ENCODE measurements around the gene OSBPL5.

OSBPL5 gene

DNA sequence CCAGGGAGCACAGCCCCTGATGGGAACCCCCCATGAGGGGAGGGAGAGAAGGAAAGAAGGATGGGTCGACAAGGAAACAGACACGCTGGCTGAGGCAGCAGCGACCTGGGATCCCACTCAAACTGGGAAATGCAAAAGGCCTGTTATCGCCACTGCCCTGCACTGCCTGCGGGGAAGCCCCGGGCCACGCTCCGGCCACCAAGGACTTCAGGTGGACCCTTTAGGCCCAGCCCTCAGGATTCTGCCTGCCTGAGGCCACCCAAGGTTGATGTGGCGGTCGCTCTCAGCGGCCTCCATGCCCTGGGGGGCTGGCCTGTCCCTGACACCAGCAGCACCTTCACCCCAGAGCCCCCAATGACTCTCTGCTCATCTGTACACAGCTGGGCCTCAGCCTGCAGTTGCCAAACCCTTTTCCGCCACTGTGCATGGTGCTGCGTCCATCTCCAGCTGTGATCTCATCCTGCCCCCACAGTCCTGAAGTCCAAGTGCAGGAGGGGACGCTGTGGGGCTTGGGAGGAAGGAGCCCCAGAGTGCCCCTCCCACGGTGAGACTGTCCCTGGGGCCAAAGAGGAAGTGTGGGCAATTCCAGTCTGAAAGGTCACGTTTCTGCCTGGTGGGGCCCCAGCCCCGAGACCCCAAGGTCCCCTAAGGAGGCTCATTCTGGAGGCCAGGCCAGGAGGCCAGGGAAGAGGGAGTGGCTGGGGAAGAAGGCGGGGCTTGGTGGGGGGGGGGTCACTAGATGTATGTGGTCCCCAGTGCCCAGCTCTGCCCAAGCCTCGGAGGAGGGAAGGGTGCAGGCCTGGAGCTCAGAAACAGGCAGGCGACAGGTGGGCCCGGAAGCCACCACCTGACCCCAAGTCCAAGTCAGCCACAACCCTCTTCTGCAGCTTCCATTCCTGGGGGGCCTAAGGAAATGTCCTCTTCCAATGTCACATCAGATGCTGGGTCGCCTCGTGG is 31.6 kb downstream of the OSBPL5 start:
- no peak for FAIRE-seq

DNA sequence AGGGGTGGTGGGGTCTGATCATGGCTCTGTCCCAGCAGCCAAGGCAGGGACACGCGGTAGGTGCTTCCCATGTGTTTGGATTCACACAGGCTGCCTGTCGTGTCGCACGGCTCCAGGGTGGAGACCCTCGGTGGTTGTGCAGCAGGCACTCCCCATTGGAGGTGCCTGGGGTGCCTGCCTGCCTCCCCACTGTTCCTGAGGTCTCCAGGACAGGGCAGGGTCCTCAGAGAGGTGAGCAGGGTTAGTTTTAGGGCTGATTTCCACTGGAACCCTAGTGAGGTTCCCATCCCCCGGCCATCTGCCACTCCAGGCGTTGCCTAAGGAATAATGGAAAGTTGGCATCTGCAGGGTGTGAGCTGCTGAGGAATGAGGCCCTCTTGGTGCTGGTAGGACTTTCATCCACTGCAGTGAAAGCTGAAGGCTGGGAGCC is 32.3 kb downstream of the OSBPL5 start:
- FAIRE-seq, result no peak

DNA sequence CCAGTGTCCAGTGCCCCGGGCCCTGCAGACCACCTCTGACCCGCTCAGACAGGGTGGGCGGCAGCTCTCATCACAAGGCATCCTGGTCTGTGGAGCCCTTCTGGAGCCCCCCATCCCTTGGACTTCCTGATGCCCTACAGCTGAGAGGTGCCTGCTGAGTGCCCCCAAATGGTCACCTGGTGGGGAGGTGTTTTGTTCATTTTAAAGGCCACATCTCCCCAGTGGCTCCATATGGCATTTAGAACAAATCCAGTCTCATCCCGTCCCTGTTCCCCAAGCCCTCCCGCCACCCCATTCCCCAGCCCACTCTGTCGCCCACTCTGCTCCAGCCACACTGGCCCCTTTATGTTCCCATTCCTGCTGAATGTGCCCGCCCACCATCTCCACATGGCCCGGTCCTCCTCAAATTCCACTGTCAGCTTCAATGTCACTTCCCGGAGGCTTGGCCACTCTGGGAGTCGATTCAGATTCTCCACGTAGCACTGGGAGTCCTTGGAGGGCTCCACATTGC is 32.8 kb downstream of the OSBPL5 start:
- no peak for FAIRE-seq

DNA sequence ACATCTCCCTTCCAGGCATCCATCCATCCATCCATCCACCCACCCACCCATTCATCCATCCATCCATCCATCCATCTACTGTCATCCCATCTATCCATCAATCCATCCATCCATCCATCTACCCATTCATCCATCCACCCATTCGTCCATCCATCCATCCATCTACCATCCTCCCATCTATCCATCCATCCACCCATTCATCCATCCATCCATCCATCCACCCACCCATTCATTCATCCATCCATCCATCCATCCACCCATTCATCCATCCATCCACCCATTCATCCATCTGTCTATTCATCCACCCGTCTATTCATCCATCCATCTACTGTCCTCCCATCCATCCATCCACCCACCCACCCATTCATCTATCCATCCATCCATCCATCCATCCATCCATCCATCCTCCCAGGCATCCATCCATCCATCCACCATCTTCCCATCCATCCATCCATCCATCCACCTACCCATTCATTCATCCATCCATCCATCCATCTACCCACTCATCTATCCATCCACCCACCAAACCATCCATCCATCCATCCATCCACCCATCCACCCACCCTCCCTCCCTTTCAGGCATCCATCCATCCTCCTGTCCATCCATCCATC is 33.7 kb downstream of the OSBPL5 start:
- FAIRE-seq, result no peak

DNA sequence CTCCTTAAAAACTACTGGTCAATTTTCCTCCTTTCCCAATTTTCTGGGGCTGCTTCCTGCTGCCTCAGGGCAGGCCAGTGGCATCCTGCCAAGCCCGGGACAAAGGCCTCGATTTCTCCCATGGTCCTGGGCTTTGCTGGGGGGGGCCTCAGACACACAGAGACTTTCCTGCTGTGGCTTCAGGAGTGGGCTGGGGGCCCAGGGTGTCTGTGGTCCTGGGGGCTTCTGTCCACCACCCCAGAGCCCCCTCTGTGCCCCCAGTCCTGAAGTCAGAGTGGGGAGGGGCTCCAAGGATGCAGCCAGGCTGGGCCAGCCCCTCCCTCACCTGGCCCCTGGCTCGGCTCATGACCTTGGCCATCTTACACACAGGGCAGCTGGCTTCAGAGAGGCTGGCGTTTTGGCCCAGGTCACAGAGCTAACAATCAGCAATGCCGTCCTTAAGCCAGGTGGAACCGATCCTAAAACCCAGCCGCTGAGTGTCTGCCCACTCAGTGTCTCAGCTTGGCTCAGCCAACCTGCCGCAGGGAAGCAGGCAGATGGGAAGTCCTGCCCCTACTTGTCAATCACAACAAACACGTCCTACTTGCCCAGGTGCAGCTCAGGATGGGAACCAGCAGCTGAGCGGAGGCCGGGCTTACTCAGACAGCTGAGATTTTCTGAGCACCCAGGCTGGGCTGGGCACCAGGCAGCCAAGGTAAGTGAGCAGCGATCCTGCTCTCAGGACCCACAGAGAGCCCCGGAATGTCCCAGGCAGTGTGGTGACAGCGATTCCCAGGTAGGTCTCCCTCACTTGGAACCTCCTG is 34.6 kb downstream of the OSBPL5 start:
- no peak for FAIRE-seq

DNA sequence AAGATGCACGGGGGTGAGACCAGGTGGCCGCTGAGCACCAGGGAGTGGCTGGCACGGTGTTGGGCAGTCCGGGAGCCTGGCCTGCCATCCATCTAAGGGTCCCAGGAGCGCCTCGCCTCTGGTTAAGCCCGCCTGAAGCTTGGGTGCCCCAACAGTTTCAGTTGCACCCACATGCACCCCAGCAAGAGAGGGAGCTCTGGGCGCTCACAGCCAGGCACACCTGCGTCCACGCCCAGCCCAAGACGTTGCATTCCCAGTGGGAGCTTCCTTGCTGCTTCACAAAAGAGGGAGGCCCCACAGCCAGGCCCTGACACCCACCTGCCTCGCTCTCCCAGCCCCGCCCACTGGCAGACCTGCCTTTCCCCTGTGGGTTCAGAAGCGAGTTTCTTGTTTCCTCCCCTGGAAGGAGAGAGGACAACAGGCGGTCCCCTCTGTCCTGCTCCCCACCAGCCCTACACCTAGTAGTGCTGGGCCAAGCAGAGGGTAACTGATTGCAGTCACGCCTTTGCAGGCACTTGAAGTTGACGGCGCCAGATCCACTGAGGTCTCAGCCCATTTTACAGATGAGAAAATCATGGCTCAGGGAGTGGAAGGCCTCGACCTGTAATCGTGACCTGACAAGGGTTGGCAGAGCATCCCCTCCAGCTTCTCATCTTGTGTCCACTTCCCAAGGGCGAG is 35.4 kb downstream of the OSBPL5 start:
- FAIRE-seq, result no peak

DNA sequence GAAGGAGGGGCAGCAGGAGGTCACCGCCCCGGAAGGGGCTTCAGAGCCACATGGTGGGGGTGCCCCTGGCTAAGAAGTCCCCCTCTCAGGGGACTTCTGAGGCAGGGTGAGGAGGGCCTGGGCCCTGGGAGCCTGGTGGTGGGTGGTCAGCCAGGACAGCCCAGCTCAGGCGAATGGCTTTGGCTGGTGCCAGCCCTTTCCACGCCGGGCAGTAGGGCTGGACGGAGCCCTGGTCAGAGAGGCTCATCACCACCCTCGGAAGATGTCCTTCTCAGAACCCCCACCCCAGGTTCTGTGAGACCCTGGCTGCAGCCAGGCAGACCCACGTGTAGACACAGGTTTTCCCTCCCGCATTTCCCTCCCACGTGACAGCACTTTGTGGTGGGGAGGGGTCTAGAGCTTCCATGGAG is 35.9 kb downstream of the OSBPL5 start:
- no peak for FAIRE-seq

DNA sequence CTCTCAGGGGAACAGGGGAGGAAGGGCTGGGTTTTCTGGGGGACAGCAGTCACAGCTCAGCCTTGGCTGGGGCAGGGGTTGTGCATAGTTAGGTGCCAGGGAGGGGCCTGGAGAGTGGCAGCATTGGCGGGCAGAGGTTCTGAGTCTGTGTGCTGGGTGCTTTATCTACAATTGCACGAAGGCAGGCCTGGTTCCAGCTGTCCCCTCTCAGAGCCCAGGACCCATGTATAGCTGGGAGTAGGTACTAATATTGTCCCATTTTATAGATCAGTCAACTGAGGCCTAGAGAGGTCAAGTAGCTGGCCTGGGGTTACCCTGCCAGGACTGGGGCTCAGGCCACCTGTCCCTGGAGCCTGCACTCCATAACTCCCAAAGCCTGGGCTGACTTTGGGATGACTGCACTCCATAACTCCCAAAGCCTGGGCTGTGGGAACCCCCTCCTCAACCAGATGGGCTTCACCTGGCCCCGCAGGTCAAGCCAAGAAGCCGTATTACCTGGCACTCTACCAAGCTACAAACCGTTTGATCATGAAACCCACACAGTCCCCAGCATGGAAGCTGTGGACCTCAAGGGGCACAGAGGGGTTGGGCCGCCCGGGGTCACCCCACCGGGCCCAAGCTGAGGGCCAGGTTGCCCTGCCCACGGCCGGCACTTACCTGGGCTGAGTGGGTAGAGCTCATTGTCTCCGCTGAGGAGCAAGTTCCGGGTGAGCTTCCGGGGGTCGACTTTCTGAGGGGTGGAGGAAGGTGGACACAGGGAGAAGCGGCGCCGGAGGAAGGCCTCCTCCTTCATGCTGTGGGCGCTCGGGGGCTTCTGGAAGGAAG is 36.5 kb downstream of the OSBPL5 start:
- FAIRE-seq, result no peak

DNA sequence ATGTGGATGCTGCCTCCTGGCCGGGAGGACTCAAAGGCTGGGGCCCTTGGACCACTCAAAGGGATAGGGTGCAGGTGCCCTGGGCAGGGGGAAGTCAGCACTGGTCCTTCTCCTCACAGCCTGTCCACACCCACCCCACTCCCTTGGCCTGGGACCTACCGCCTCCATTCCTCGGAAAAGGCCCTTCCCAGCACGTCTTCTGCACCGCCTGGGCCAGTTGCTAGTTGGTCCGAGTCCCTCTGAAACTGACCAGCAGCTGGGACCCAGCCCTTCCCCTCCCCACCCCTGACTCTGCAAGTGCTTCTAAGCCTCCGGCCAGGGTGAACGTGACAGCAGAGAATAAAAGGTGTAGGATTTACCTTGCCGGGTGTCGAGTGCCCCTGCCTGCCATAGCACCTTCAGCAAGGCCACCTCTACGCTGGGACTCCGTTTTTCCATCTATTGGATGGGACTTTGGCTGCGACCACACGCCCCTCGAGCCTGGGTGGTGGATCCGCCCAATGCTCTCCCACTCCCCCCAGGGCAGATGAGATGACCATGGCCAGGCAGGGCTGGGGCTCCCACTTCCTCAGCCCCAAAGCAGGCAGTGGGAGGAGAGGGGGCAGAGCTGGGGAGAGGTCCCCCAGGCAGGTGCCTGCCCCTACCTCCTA is 37.3 kb downstream of the OSBPL5 start:
- FAIRE-seq, result no peak

DNA sequence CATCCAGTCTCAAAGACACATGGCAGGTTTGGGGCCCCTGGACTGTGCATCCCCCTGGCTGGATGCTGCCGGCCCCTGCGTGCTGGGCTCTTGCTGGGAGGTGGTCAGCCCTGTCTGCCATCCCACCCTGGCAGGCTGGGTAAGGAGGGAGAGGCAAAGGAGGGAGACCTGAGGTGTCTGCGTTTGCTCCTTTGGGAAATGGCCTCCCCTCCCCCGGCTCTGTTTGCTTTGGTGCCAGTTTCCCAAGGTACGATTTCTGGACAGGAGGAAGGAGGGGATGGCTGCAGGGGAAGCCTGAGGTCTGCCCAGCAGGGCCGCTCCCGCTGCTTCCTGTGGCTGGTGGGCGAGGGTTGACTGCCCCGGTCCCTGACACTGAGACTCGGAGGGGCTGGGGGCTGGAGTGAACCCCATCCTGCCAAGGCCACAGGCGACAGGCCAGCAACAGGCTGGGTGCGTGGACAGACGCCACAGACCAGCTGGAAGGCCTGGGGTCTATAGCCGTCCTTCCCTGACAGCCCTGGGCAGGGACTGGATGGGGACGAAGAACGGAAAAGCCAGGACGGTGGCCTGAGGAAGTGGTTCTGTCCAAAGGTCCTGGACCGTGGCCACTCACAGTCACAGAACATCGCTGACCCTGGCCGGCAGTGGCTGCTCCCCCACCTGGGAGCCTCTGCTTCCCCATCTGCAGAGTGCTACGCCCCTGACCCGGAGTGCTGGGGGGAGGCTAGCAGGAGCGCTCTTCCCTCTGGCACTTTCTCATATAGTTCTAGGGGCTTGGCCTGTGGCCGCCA is 38.0 kb downstream of the OSBPL5 start:
- no peak for FAIRE-seq

DNA sequence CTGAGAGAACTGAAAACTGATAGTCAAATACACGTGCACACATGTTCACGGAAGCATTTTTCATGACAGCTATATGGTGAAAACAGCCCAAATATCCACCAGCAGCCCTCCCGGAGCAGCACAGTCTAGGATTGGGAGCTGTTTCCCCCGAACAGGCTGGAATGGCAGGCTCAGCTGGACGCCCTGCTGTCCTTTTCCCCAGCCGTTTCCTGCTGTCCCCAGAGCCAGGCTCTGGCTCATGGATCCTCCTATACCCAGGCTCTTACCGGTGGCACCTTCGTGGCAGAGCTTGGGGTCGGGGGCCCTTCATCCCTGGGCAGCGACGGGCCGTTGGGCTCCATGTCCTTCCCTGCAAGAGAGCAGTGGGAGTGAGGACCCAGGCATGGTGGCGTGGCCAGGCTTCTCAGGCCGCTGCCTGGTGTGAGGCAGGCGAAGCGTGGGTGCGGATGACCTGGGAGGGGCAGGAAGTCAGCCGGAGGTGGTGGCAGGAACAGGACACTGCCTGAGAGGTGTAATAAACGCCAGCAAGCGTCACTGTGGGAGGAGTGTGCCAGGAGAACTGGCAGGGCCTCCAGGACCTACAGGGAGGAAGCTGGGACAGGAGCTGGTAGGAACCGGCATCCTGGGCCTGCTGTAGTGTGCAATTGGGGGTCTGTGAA is 38.8 kb downstream of the OSBPL5 start:
- no peak for FAIRE-seq

DNA sequence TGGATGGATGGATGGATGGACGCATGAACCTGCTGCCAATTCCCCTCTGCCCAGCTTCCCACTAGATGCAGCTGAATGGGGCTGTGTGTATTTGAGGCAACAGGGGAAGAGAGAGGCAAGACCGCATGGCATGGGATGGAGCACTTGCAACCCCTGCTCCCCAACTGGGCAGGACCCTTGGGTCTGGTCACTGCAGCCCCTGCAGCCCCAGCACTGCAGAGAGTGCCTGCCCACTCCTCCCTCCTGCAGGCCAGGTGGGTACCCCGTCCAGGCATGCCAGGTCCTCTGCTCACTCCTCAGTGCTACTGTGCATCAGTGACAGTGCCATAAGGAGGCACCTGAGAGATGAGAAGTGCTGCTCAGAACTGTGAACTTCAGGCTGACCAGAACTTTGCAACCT is 40.3 kb downstream of the OSBPL5 start:
- no peak for FAIRE-seq

DNA sequence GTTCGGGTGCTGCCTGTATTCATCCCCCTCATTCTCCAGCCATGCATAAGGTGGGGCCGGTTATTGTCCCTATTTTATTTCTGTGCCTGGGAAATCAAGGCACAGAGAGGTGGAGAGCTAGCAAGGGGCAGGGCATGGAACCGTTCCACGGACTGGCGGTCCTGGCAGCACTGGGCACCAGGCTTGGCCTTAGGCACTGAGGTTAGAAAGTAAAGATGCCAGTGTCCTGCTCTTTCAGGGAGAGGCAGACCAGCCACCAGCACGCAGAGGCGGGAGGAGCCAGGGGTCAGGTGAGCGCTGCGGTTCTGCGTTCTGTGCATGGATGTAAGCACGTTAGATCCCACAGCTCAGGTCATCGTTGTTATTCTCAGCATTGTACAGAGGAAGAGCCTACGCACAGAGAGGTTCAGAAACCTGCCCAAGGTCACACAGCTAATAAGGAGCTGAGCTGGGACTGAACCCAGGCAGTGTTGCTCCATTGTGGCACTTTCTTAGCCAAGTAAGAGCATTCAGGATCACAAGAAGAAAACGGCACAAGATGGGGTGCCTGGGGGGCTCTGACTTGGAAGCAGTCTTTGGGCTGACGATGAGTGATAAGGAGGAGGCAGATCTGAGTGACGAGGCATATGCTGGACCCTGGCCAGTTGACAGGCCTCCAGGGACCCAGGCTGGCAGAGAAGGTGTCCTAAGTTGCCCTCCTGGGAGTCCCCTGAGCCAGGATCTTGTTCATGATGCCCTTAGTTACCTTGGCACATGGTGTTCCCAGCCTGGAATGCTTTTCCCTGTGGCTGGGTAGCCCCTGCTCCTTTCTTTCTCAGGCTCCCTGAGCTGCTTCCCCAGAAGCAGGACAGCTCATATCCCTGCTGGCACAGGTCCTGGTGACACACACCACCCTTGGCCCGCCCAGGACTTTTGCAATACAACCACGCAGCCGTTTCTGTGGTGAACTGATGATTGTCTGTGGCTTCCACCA is 41.1 kb downstream of the OSBPL5 start:
- no peak for FAIRE-seq

DNA sequence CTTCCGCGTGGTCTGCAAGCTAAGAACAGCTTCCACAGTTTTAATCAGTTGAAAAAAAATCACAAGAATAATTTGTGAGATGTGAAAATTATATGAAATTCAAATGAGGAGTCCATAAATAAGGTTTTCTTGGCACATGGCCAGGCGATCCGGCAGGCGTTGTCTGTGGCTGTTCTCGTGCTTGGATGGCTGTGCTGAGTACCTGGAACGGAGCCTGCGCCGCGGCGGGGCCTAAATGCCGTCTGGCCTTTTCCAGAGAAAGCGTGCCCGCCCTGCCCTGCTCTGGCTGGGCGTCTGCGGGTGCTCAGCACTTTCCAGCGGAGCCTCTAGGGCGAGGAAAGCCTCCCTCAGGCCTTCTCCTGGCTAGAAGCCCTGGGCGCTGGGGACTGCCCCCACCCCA is 41.8 kb downstream of the OSBPL5 start:
- FAIRE-seq, result no peak

DNA sequence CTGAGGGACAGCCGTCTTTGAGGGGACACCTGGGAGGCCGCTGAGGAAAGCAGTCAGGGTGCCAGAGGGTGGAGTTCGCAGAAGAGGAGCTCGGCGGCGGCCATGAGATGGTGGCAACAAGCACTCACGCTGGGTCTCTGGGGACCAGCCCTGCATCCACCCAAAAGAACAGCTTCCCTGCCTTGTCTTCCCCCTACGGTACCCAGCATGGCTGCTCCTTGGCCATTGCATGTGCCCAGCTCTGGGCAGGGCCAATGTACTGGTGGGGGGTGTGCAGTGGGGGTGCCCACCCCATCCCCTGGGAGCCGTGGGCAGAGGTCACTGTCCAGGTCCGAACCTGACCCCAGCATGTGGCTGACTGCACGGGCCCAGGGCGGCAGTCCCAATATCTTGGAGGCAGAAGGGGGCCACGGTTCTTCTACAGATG is 42.3 kb downstream of the OSBPL5 start:
- no peak for FAIRE-seq

DNA sequence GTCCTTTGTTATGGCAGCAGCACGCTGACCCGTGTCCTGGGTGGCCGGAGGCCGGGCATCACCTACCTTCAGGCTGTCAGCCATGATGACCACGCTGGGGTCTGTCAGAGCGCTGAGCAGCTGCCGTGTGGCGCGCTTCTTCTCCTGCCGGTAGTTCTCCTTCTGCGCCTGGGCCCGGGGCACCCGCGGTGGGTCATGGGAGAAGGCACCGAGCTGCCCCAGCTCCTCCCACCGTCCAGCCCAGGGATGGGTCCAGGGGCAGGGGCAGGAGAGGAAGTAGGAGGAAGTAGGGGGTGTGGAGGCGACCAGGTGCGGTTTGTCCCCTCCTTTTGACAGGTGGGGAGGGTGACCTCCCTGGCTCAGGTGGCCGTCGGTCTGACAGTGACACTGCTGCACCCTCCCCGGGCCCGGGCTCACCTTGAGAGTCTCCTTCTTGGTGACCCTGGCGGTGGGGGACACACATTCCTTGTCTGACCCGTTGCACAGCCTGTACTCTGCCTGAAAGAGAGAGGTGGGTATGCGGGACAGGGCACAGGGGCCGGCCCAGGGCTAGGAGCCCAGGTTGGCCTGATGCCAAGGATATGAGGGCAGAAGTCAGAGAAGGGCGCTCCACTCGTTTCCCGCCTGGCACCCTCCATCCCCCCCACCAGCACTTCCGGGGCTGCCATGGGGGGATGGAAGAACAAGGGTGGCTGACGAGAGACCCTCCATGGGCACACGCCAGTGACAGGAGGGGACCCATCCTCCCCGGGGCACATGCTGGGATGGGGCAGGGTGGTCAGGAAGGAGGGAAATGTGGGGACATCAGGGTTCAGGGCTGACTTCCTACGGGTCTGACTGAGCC is 43.0 kb downstream of the OSBPL5 start:
- FAIRE-seq, result no peak

DNA sequence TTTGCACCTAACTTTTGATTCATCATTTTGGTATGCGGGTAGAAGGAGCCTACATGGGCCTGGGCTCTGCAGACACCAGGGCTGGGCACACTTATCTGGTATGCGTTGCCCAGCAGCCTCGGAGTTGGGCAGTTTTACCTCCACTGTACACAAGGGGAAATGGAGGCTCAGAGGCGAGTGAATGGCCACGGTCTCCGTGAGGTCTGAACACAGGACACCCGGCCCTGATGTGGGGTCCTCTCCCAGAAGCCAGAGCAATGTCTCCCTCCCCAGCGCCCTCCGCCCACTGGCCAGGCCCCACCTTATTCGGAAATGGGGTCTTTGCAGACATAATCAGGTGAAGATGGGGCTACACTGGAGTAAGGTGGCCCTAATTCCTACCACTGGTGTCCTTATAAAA is 43.7 kb downstream of the OSBPL5 start:
- FAIRE-seq, result no peak

Data from colon (tissue), 2 donors.